OCI-LY1 (cell line): Measurements from ENCODE around the gene NUBPL.

ENCODE experiments used
- H2AFZ ChIP-seq: fragments of 200-600 bp; sonication (generic), shearing (Covaris generic); 2 replicates; pipeline ENCODE4 v1.6.0; 2014; ENCODE audit warnings: antibody characterized with exemption, mild to moderate bottlenecking, low read length
- H3F3A ChIP-seq: fragments of 200-600 bp; sonication (generic), shearing (Covaris generic); 2 replicates; pipeline ENCODE4 v1.6.0; 2014; ENCODE audit warnings: mild to moderate bottlenecking, antibody characterized with exemption, low read length, moderate library complexity; ENCODE audit not compliant: insufficient read depth
- H3K27ac ChIP-seq: fragments of 200-600 bp; sonication (generic); 2 replicates; pipeline ENCODE4 v1.5.1; 2014; ENCODE audit warnings: low read length, mixed run types, mild to moderate bottlenecking, low read depth; ENCODE audit not compliant: poor library complexity, severe bottlenecking
- H3K27me3 ChIP-seq: fragments of 200-600 bp; sonication (generic); 2 replicates; pipeline ENCODE4 v1.6.0; 2014; ENCODE audit warnings: antibody characterized with exemption, mild to moderate bottlenecking, low read length, moderate library complexity; ENCODE audit not compliant: insufficient read depth
- H3K36me3 ChIP-seq: fragments of 200-600 bp; sonication (generic); 2 replicates; pipeline ENCODE4 v1.6.1; 2014; ENCODE audit warnings: mild to moderate bottlenecking, antibody characterized with exemption, low read length, moderate library complexity, mixed read lengths; ENCODE audit not compliant: insufficient read depth
- H3K4me1 ChIP-seq: fragments of 200-600 bp; sonication (generic); 2 replicates; pipeline ENCODE4 v1.5.1; 2014; ENCODE audit warnings: mild to moderate bottlenecking, low read length, moderate library complexity; ENCODE audit not compliant: insufficient read depth, severe bottlenecking
- H3K4me2 ChIP-seq: fragments of 200-600 bp; sonication (generic), shearing (Covaris generic); 2 replicates; pipeline ENCODE4 v1.6.1; 2014; ENCODE audit warnings: low read length
- H3K4me3 ChIP-seq: fragments of 200-600 bp; sonication (generic); 2 replicates; pipeline ENCODE4 v1.5.1; 2014; ENCODE audit warnings: low read length, low read depth, mild to moderate bottlenecking, mixed read lengths; ENCODE audit not compliant: poor library complexity, severe bottlenecking
- H3K79me2 ChIP-seq: fragments of 200-600 bp; shearing (Covaris generic); 2 replicates; pipeline ENCODE4 v1.6.1; 2016; ENCODE audit warnings: mixed run types, low read length, mixed read lengths; ENCODE audit not compliant: insufficient read depth
- H3K9ac ChIP-seq: fragments of 200-600 bp; sonication (generic), shearing (Covaris generic); 2 replicates; pipeline ENCODE4 v1.6.1; 2014; ENCODE audit warnings: mild to moderate bottlenecking, low read length, mixed read lengths
- H3K9me2 ChIP-seq: fragments of 200-600 bp; sonication (generic), shearing (Covaris generic); 2 replicates; pipeline ENCODE4 v1.6.1; 2014; ENCODE audit warnings: low read depth, mild to moderate bottlenecking, low read length, mixed read lengths
- H3K9me3 ChIP-seq: fragments of 200-600 bp; shearing (Covaris generic); 2 replicates; pipeline ENCODE4 v1.6.1; 2014; ENCODE audit warnings: low read length, mixed read lengths
- H4K20me1 ChIP-seq: fragments of 200-600 bp; sonication (generic), shearing (Covaris generic); 2 replicates; pipeline ENCODE4 v1.6.0; 2016; ENCODE audit warnings: mild to moderate bottlenecking, low read length; ENCODE audit not compliant: insufficient read depth
- EZH2 ChIP-seq: fragments of 200-600 bp; sonication (generic), shearing (Covaris generic); IDR thresholded peaks from 2 replicates; pipeline ENCODE4 v1.8.0; 2017; ENCODE audit warnings: borderline replicate concordance, mixed run types, mild to moderate bottlenecking, antibody characterized with exemption, low read length, moderate library complexity, mixed read lengths
- TF ChIP-seq, protein P1 (sequence below): fragments of 200-600 bp; sonication (generic), shearing (Covaris generic); IDR thresholded peaks from 2 replicates; pipeline ENCODE4 v1.5.1; 2017; ENCODE audit warnings: mild to moderate bottlenecking, antibody characterized with exemption, low read length, moderate library complexity, mixed read lengths

Gene NUBPL

GRCh38 chr14:31660728-31661127 lies 99.5 kb downstream of the NUBPL start:
- no peaks in the 10 kb centered on the region for H3K27me3 ChIP-seq
- H3K4me3 ChIP-seq: no peak overlapping the region
- no peak overlapping the region for H3K9ac ChIP-seq
- no peaks in the 10 kb centered on the region for H3K9me2 ChIP-seq
- no peaks in the 10 kb centered on the region for H3K79me2 ChIP-seq
- no peak overlapping the region for H2AFZ ChIP-seq
- no peaks in the 10 kb centered on the region for H3K4me1 ChIP-seq
- no peak overlapping the region for H3K4me2 ChIP-seq
- no peaks in the 10 kb centered on the region for H3F3A ChIP-seq
- H4K20me1 ChIP-seq: no peaks in the 10 kb centered on the region
- no peaks in the 10 kb centered on the region for H3K9me3 ChIP-seq
- H3K36me3 ChIP-seq: no peaks in the 10 kb centered on the region
- no peak overlapping the region for H3K27ac ChIP-seq
- TF ChIP-seq EZH2: no peak
- TF ChIP-seq, protein P1, sequence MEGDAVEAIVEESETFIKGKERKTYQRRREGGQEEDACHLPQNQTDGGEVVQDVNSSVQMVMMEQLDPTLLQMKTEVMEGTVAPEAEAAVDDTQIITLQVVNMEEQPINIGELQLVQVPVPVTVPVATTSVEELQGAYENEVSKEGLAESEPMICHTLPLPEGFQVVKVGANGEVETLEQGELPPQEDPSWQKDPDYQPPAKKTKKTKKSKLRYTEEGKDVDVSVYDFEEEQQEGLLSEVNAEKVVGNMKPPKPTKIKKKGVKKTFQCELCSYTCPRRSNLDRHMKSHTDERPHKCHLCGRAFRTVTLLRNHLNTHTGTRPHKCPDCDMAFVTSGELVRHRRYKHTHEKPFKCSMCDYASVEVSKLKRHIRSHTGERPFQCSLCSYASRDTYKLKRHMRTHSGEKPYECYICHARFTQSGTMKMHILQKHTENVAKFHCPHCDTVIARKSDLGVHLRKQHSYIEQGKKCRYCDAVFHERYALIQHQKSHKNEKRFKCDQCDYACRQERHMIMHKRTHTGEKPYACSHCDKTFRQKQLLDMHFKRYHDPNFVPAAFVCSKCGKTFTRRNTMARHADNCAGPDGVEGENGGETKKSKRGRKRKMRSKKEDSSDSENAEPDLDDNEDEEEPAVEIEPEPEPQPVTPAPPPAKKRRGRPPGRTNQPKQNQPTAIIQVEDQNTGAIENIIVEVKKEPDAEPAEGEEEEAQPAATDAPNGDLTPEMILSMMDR: no peak

DNA sequence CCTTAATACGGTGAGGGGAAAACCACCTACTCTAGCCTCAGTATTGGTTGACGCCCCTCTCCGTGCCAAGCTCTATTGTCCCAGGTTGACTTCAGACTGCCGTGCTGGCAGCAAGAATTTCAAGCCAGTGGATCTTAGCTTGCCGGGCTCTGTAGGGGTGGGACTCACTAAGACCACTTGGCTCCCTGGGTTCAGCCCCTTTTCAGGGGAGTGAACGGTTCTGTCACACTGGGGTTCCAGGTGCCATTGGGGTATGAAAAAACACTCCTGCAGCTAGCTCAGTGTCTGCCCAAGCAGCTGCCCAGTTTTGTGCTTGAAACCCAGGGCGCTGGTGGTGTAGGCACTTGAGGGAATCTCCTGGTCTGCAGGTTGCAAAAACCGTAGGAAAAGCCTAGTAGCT lies 107.1 kb downstream of the NUBPL start:
- no peak overlapping the region for H3K9ac ChIP-seq
- no peak overlapping the region for H3K4me3 ChIP-seq
- no peak overlapping the region for H3K4me2 ChIP-seq
- no peaks in the 10 kb centered on the region for H3K27me3 ChIP-seq
- H3K9me3 ChIP-seq: no peaks in the 10 kb centered on the region
- H3K79me2 ChIP-seq: no peaks in the 10 kb centered on the region
- H3K36me3 ChIP-seq: no peaks in the 10 kb centered on the region
- H3F3A ChIP-seq: no peaks in the 10 kb centered on the region
- no peak for TF ChIP-seq EZH2
- TF ChIP-seq, protein P1: no peak
- H3K9me2 ChIP-seq: no peaks in the 10 kb centered on the region
- H3K4me1 ChIP-seq: no peaks in the 10 kb centered on the region
- H3K27ac ChIP-seq: no peak overlapping the region
- no peak overlapping the region for H2AFZ ChIP-seq
- no peaks in the 10 kb centered on the region for H4K20me1 ChIP-seq

DNA sequence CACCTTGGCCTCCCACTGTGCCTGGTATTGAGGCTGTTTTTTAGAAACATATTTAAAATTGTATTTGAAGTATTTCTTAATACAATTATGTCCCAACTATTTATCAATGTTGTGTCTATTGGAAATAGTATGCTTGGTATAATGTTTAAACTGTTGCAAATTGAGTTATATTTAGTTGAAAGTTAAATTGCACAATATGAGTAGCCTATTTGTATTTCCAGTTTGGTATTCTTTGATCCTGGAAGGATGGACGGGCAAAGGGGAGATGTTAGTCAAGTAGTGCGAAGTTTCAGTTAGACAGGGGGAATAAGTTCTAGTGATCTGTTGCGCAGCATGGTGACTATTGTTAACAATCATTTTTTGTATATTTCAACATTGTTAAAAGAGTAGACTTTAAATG lies 111.5 kb downstream of the NUBPL start:
- Histone ChIP-seq H3K27me3 (no peaks in the 10 kb centered on the region), H3F3A (no peaks in the 10 kb centered on the region), H3K4me3 (no peak overlapping the region), H3K4me1 (no peaks in the 10 kb centered on the region), H3K4me2 (no peak overlapping the region), H3K79me2 (no peaks in the 10 kb centered on the region), H4K20me1 (no peaks in the 10 kb centered on the region), H3K9ac (no peak overlapping the region), H3K27ac (no peak overlapping the region), H2AFZ (no peak overlapping the region), H3K36me3 (no peaks in the 10 kb centered on the region), H3K9me2 (no peaks in the 10 kb centered on the region), H3K9me3 (no peaks in the 10 kb centered on the region)
- TF ChIP-seq, protein P1: no peak
- no peak for TF ChIP-seq EZH2
